NCI-H2227 treated with DMSO at 0.1 percent for 48 hours (cell line): ENCODE data around the gene CFLAR.
A peak's percentile ranks its signal among the peaks of the same experiment; 100 is the strongest.
"Not testable (repeated sequence)": the region's sequence is repeated elsewhere in the genome, so short reads cannot be mapped to it uniquely, and the experiment has no call there.

ENCODE experiments used
- DNase-seq: peaks from one replicate; lab custom pipeline; 2025; lab: John Stamatoyannopoulos, UW

Gene CFLAR

DNA sequence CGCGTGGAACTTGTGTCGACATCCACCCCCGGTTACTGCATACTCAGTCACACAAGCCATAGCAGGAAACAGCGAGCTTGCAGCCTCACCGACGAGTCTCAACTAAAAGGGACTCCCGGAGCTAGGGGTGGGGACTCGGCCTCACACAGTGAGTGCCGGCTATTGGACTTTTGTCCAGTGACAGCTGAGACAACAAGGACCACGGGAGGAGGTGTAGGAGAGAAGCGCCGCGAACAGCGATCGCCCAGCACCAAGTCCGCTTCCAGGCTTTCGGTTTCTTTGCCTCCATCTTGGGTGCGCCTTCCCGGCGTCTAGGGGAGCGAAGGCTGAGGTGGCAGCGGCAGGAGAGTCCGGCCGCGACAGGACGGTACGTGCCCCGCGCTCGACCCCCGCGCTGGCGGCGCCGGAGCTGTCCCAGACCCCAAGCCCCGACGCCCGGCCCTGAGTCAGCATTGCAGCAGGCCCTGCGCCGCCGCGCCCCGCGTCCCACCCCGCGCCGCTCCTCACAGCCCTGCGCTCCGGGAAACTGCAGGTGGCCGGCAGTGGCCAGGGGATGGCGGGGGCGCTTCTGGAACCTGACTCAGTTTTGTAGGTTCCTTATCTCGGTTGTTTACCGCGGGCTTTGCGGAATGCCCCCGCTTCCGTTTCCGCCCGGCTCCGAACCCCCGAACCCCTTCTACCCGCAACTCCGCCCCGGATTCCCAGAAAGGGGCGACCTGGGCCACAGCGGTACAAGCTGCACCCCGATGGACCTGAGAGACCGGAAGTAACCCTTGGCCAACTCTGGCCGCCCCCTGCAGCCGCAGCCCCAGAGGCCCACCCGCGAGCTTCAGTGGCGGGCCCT lies at the start of gene CFLAR:
Gene CFLAR, plus strand, starts transcription at position 50 of the 844 bp plus-strand sequence. CDS start 13,702 bp downstream, outside the sequence.
- DNase-seq = peak; percentile 77

GRCh38 chr2:201070948-201071478 lies 45.0 kb upstream of the CFLAR start:
- peak; percentile 67 for DNase-seq

- DNase-seq = peak; percentile 98
Observed at GRCh38 chr2:201071479-201072200, 44.3 kb upstream of the CFLAR start, which contains the start of the genes HYCC2 and NDUFB3. TSS of gene HYCC2 (minus strand) at chr2:201071671. CDS start at chr2:201024009, 47,662 bp downstream. TSS of gene NDUFB3 (plus strand) at chr2:201072001. CDS start at chr2:201078883, 6,882 bp downstream.

DNA sequence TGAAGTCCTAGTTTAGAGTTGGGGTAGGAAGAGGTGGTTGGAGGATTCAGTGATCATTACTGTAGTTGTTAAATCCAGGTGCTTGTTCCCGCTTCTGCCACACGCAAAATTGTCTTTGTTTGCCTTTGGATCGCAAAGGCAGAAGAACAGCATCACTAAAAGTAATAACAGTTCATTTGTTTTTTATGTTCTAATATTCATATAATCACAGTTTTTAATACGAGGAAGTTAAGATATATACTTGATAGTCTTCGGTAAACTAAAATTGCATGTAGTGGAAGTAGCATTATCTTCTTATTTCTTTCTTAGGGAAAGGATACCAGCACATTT lies 43.8 kb upstream of the CFLAR start:
- DNase-seq = peak; percentile 85

DNA sequence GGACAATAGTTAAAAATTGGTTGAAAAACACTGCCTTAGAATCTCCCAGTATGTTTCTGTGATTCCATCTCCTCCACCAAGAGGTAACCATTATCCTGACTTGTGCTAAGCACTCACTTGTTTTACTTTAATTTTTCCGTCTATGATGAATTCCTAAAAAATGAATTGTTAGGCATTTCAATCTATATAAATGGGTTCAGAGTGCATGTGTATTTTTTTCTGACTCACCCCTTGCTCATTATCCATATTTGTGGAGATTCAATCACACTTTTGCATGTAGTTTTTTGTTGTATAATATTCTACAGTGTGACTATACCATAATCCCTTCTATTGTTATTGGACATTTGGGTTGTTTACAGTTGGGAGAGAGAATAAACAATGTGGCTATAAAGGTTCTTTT lies 42.9 kb upstream of the CFLAR start:
- no peak for DNase-seq

- DNase-seq = no peak
Observed at GRCh38 chr2:201074996-201075395, 41.0 kb upstream of the CFLAR start.

- no peak for DNase-seq
Observed at GRCh38 chr2:201084863-201085262, 31.1 kb upstream of the CFLAR start.

DNA sequence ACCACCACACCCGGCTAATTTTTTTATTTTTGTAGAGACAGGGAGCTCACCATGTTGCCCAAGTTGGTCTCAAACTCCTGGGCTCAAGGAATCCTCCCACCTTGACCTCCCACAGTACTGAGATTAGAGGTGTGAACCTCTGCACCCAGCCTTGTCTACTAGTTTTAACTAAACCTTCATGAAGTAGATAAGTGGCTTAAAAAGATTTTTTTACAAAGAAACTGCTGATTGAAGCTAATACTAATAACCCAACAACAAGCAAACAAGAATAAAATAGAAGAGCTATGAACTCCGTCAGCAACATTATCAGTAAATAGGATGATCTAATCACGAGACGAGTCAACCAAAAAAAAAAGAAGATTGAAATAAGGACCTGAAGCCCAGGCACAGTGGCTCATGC lies 25.4 kb upstream of the CFLAR start:
- no peak for DNase-seq

DNA sequence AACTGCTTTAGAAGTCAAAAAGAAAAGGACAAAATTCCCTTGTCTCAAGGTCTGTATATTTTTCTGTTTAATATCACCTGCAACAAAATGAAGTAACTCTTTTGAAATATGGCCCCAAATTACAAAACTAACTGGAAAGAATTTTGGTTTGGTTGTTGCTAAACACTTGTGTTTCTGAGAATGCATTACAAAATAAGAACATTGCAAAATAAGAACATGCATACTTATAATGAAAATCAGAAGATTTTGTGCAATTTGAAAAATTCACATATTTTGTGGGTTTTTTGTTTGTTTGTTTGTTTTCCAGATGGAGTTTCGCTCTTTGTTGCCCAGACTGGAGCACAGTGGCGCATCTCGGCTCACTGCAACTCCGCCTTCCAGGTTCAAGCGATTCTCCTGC lies 22.4 kb upstream of the CFLAR start:
- DNase-seq = no peak

- DNase-seq = no peak
Observed at GRCh38 chr2:201100497-201100896, 15.5 kb upstream of the CFLAR start.

GRCh38 chr2:201105759-201106158 lies 10.2 kb upstream of the CFLAR start:
- no peak for DNase-seq

- DNase-seq = no peak
Observed at GRCh38 chr2:201107624-201108023, 8.3 kb upstream of the CFLAR start.

- DNase-seq = no peak
Observed at GRCh38 chr2:201108341-201108740, 7.6 kb upstream of the CFLAR start.

DNA sequence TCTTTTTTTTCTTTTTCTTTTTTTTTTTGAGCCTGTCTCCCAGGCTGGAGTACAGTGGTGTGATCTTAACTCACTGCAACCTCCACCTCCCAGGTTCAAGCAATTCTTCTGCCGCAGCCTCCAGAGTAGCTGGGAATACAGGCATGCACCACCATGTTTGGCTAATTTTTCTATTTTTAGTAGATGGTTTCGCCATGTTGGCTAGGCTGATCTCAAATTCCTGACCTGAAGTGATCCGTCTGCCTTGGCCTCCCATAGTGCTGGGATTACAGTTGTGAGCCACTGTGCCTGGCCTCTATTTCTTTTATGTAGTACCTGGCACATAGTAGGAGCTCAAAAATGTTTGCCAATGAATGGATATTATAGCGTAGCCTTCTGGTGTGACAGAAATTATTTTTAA lies 6.8 kb upstream of the CFLAR start:
- no peak for DNase-seq

DNA sequence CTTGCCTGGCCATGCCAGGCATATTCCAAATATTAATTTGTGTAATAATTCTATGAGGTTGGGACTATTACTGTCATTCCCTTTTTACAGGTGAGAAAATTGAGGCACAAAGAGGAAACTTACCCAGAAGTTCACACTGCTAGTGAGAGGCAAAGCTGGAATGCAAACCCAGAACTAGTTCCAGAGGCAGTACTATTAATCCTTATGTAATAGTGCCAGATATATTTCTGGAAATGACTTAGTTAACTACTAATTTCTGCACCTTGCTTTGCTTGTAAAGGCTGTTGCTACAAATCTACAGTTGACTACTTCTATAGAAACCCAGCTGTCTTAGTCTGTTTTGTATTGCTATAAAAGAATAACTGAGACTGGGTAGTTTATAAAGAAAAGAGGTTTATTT lies 5.3 kb upstream of the CFLAR start:
- no peak for DNase-seq

- no peak for DNase-seq
Observed at GRCh38 chr2:201111096-201111495, 4.9 kb upstream of the CFLAR start.

DNA sequence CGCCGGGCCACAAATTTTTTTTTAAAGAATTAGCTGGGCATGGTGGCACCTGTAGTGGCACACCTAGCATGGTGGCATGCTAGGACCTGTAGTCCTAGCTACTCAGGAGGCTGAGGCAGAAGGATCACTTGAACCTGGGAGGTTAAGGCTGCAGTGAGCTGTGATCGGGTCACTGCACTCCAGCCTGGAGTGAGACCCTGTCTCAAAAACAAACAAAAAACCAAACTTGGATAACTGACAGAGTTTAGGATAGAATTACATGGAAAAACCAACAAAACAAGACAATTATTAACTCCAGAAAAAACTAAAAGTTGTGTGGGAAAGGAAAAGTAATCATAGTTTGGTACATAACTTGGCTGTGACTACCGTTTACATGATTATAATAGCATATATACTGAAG lies 1.6 kb upstream of the CFLAR start:
- no peak for DNase-seq

DNA sequence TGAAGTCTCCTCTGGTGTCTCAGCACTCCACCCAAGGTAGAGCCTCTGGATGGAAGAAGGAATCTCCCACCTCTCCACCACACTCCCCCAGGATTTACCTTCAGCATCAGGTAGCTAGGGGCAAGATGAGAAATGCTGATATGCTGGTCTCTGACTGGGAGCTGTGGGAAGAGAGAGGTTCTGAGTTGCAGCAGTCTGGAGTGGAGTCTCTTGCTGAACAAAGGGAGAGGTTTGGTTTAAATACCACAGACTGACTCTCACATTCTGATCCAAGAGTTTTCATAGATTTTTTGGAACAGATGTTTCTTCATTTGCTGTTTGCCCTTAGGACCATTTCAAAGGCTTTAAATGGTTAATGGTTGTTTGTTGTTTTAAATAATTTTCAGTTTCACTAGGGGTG lies 1.1 kb upstream of the CFLAR start:
- no peak for DNase-seq

- peak; percentile 76 for DNase-seq
Observed at GRCh38 chr2:201116959-201117734, 1.2 kb downstream of the CFLAR start.

- not testable (repeated sequence) for DNase-seq
Observed at GRCh38 chr2:201117735-201118094, 1.8 kb downstream of the CFLAR start.

GRCh38 chr2:201118121-201118960 lies 2.4 kb downstream of the CFLAR start:
- peak; percentile 64 for DNase-seq
